GM19023 (cell line): ENCODE results near the gene CSRP1.
"Not testable (repeated sequence)": the region's sequence is repeated elsewhere in the genome, so short reads cannot be mapped to it uniquely, and the experiment has no call there.

ENCODE experiments used
- ATAC-seq: cut with Tn5 transposase; IDR thresholded peaks from one replicate; pipeline ENCODE4 v1.9.1; 2021; ENCODE audit warnings: mild to moderate bottlenecking, moderate library complexity; ENCODE audit not compliant: unreplicated experiment

Gene CSRP1

GRCh38 chr1:201506557-201507359 lies at the start of gene CSRP1:
Gene CSRP1 (minus strand): TSS chr1:201507123. CDS start chr1:201496303, 10,820 bp downstream.
- peak; percentile 92 for ATAC-seq

- ATAC-seq, result no peak
These were observed 48.6 kb upstream of the CSRP1 start for GRCh38 chr1:201555593-201555945.

- no peak for ATAC-seq
These were observed 48.1 kb upstream of the CSRP1 start for GRCh38 chr1:201554789-201555592.

GRCh38 chr1:201554190-201554600 lies 47.3 kb upstream of the CSRP1 start:
- ATAC-seq, result no peak

- no peak for ATAC-seq
These were observed 46.7 kb upstream of the CSRP1 start for GRCh38 chr1:201553496-201554189.

- no peak for ATAC-seq
These were observed 46.0 kb upstream of the CSRP1 start for GRCh38 chr1:201552941-201553351.

GRCh38 chr1:201551877-201552731 lies 45.2 kb upstream of the CSRP1 start:
- ATAC-seq, result no peak

GRCh38 chr1:201551096-201551495 lies 44.2 kb upstream of the CSRP1 start:
- no peak for ATAC-seq

- ATAC-seq, result not testable (repeated sequence)
These were observed 42.6 kb upstream of the CSRP1 start for GRCh38 chr1:201549522-201549921.

GRCh38 chr1:201545851-201546492 lies 39.0 kb upstream of the CSRP1 start:
- ATAC-seq, result no peak

- ATAC-seq, result no peak
These were observed 37.8 kb upstream of the CSRP1 start for GRCh38 chr1:201544710-201545109.

- no peak for ATAC-seq
These were observed 37.1 kb upstream of the CSRP1 start for GRCh38 chr1:201543871-201544642.

GRCh38 chr1:201542309-201543035 lies 35.5 kb upstream of the CSRP1 start:
- no peak for ATAC-seq

- no peak for ATAC-seq
These were observed 34.2 kb upstream of the CSRP1 start for GRCh38 chr1:201540846-201541735.

- ATAC-seq, result no peak
These were observed 32.9 kb upstream of the CSRP1 start for GRCh38 chr1:201539561-201540431.
